ENCODE data around the gene PRR35.

Gene PRR35

DNA sequence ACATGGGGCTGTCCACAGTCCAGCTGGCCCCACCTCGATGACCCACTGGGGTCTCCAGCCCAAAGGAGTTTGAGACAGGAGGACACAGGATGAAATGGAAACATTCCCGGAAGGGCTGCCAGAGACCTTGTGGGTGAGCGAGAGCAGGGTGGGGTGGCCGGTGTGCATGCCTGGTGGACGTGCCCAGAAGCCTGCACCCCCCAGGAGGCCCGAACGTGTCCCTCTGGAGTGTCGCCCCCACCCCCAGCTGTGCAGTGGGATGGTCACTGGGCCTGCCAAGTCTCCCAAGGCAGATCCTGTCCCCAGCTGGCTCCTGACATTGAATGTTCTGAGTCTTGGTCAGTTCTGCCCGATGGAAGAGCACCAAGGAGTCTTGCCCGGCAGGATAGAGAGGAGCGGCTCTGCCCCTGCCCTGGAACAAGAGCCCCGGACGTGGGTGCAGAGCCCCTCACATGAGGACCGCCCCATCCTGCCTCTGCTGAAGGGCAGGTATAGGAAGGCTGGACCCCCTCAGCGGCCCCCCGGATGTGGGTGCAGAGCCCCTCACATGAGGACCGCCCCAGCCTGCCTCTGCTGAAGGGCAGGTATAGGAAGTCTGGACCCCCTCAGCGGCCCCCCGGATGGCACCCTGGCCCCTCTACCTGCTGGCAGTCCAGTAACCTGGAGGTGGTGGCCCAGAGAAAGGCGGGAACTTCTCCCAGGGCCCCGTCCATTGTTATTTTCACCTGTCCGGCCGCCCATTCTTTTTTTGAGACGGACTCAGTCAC, 35.7 kb upstream of the PRR35 start:
- no peaks in the 10 kb centered on the region for H3K9me3 ChIP-seq (ENCODE audit: control insufficient read depth, insufficient read depth, low read length)
- H3K9ac ChIP-seq (ENCODE audit: low read depth, low read length) = no peak overlapping the region
- peaks cover 17% of the 10 kb centered on the region; the same call in 1 of the 2 replicates for H3K4me1 ChIP-seq (ENCODE audit: insufficient read depth, low read length)
- no peaks in the 10 kb centered on the region for H3K36me3 ChIP-seq (ENCODE audit: insufficient read depth, low read length)

DNA sequence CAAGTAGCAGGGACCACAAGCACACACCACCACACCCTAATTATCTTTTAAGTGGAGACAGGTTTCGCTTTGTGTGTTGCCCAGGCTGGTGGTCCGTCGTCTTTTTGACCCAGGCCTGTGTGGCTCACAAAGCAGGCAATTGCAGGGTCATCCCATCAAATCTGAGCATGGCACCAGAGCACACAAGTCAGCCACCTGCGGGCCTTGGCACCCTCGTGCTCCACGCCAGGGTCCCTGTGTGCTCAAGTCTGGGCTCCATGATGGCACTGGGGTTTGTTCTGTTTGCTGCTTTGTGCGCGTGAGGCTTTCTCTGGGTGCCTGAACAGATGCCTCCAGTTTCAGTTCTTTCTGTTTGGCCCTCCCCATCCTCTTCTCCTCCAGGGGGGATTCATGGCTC, 35.1 kb upstream of the PRR35 start:
- no peaks in the 10 kb centered on the region for H3K36me3 ChIP-seq (ENCODE audit: insufficient read depth, low read length)
- H3K9ac ChIP-seq (ENCODE audit: low read depth, low read length) = no peak overlapping the region; the same call in 1 of the 2 replicates
- peaks cover 17% of the 10 kb centered on the region; the same call in 1 of the 2 replicates for H3K4me1 ChIP-seq (ENCODE audit: insufficient read depth, low read length)
- no peaks in the 10 kb centered on the region for H3K9me3 ChIP-seq (ENCODE audit: control insufficient read depth, insufficient read depth, low read length)

DNA sequence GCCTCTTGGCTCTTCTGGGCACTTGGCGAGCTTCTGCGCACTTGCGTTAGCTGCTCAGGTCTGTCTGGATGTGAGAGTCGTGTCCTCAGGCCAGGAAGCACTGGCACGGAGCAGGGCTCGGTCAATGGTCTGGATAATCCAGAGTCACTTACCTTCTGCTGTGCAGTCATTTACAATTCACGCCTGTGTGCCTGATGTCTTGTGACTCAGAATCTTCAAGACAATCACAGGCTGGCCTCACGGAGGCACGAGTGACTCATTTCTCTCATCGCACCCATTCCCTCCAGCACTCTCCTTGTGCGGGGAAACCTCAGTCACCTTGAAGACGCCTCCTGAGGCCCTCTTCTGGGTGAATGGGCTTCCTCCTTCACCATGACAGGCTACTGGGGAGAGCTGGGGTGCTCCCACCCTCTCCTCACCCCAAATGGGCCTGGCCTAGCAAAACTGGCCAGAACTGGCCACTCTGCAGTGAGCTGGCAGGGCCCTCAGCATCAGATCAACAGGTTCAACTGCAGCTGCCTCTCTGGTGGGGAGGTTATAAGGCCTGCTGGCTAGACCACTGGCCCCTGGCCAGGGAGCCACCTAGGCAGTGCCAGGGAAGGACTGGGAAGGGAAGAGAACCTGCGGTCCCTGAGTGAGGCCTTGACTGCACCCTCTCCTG, 34.5 kb upstream of the PRR35 start:
- no peaks in the 10 kb centered on the region for H3K36me3 ChIP-seq (ENCODE audit: insufficient read depth, low read length)
- H3K9ac ChIP-seq (ENCODE audit: low read depth, low read length) = peak overlapping the region; percentile 67; the same call in 1 of the 2 replicates
- H3K4me1 ChIP-seq (ENCODE audit: insufficient read depth, low read length) = peaks cover 17% of the 10 kb centered on the region; the same call in 1 of the 2 replicates
- no peaks in the 10 kb centered on the region for H3K9me3 ChIP-seq (ENCODE audit: control insufficient read depth, insufficient read depth, low read length)

DNA sequence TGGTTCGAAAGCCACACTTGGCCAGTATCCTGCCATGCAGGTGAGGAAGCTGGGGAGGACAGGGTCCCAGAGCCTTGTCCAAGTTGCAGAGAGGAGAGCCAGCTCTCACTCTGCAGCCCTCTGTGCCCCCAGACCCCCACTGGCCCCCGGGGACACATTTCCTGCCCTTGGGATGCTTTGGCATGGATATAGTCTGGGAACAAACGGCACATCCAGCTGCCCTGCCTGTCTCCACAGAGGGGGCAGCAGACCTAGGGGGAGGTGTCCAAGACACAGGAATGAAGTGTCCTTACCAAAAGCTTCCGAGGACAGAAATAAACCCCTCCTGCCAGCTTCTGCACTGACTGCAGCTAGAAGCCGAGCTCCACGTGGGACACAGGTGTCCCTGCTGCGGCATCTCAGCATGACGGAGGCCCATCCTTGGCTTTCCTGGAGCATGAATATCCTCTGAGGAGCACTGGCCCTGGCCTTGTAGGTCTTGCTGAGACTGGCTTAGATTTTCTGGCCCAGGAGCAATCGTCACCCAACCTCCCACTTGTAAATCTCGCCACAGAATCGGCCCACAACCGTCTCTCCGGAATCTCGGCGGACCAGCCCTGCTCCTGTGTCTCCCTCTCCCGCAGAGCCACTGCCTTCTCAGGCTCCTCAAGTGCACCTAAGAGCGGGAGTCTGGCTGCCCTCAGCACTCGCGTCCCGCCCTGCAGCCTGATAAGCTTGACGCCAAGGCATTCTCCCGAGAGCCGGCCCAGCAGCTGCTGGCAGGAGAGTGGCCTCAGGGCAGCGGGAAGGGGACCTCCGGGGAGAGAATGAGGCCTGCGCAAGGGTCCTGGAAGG, 33.8 kb upstream of the PRR35 start:
- peak overlapping the region; percentile 67 for H3K9ac ChIP-seq (ENCODE audit: low read depth, low read length)
- H3K9me3 ChIP-seq (ENCODE audit: control insufficient read depth, insufficient read depth, low read length) = no peaks in the 10 kb centered on the region
- H3K36me3 ChIP-seq (ENCODE audit: insufficient read depth, low read length) = no peaks in the 10 kb centered on the region
- H3K4me1 ChIP-seq (ENCODE audit: insufficient read depth, low read length) = peaks cover 17% of the 10 kb centered on the region; the same call in 1 of the 2 replicates

DNA sequence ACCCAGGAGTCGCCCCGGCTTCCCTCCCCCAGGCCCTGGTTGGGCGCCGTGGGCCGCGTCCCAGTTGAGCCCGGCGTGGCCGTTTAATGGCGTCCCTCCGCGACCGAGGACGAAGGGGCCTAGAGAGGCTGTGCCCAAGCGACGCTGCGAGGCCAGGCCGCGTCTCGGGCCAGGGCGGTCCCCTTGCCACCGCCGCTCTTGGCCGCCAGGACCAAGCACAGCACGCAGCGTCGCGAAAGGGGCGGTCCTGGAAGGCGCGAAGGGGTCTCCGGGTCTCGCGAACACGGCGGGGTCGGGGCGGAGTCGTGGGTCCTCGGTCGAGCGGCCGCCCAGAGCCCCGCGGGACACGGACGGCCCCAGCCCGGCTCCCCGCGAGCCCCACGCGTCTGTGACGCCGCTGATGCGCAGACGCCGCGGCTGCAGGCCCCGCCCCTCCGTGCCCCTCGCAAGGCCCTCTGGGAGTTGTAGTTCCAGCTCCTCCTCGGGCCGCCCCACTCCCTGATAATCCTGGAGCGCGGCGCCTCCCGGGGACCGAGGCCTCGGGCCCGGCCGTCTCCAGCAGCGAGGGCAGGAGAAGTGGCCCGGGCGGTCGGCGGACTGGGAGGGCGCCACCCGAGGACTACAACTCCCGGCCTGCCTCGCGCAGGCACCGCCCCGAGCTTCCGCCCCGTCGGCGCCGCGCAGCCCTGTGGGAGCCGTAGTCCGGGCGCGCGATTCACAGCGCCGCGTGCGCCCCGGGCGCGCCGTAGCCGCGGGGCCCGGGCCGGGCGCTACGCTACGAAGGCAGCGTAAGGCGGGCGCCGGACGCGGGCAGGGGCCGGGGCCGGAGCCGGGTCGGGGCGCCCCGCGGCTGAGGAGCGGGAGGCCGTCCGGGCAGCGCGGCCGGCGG, 32.9 kb upstream of the PRR35 start, which contains the start of gene CAPN15:
CAPN15 (plus strand) TSS at position 698 of the 889 bp plus-strand sequence. CDS start 19,127 bp downstream, outside the sequence.
- Histone ChIP-seq H3K9ac (ENCODE audit: low read depth, low read length) (peak within 1 kb of the TSS; percentile 67), H3K9me3 (ENCODE audit: control insufficient read depth, insufficient read depth, low read length) (no peaks in the 10 kb centered on the region), H3K4me1 (ENCODE audit: insufficient read depth, low read length) (peaks cover 17% of the 10 kb centered on the region; the same call in 1 of the 2 replicates), H3K36me3 (ENCODE audit: insufficient read depth, low read length) (no peaks in the 10 kb centered on the region)

DNA sequence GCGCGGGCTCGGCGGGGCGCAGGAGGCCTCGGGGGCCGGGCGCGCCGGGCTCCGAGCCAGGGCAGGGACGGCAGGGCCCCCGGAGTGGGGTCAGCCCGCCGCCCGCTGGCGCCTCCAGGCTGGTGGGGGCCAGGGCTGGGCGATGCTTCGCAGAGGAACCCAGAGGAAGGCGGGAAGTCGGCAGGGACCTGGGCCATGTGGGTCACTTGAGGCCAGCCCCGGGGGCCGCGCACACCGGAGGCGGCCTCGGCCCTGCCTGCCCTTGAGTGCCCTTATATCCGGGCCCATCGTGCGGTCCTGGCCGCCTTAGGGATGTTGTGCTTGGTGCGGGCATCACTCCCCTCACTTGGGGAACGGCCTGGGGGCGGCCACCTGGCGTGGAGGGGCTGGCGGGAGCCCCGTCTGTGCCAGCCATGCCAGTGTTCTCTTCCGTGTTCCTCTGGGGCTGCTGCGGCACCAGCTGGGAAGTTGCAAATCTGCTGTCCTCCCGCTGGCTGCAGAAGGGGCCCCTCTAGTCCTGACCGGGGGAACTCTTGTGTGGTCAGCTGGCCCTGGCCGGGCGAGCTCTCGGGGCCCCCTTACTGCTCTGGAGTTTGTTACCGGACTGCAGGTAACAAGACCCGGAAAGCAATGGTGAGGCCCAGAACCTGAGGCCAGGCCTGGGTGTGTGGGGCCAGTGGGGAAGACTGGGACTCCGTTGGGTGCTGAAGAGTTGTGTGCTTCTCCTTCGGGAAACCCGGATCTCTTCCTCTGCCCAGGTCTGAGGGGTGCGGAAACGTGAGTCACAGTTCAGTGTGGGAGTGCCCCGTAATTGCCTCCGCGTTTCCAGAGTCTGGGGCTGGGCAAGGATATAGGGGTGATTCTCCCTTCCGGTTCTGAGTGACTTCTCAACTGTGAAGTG, 31.8 kb upstream of the PRR35 start:
- peak overlapping the region; percentile 67 for H3K9ac ChIP-seq (ENCODE audit: low read depth, low read length)
- peaks cover 17% of the 10 kb centered on the region; the same call in 1 of the 2 replicates for H3K4me1 ChIP-seq (ENCODE audit: insufficient read depth, low read length)
- no peaks in the 10 kb centered on the region for H3K36me3 ChIP-seq (ENCODE audit: insufficient read depth, low read length)
- no peaks in the 10 kb centered on the region for H3K9me3 ChIP-seq (ENCODE audit: control insufficient read depth, insufficient read depth, low read length)

GRCh38 chr16:529012-529575, 31.1 kb upstream of the PRR35 start:
- Histone ChIP-seq H3K36me3 (ENCODE audit: insufficient read depth, low read length) (no peaks in the 10 kb centered on the region), H3K4me1 (ENCODE audit: insufficient read depth, low read length) (peaks cover 17% of the 10 kb centered on the region; the same call in 1 of the 2 replicates), H3K9me3 (ENCODE audit: control insufficient read depth, insufficient read depth, low read length) (no peaks in the 10 kb centered on the region), H3K9ac (ENCODE audit: low read depth, low read length) (peak overlapping the region; percentile 67)

GRCh38 chr16:530111-530817, 29.9 kb upstream of the PRR35 start:
- no peaks in the 10 kb centered on the region for H3K9me3 ChIP-seq (ENCODE audit: control insufficient read depth, insufficient read depth, low read length)
- H3K4me1 ChIP-seq (ENCODE audit: insufficient read depth, low read length) = peaks cover 13% of the 10 kb centered on the region; the same call in 1 of the 2 replicates
- H3K9ac ChIP-seq (ENCODE audit: low read depth, low read length) = no peak overlapping the region
- no peaks in the 10 kb centered on the region for H3K36me3 ChIP-seq (ENCODE audit: insufficient read depth, low read length)

DNA sequence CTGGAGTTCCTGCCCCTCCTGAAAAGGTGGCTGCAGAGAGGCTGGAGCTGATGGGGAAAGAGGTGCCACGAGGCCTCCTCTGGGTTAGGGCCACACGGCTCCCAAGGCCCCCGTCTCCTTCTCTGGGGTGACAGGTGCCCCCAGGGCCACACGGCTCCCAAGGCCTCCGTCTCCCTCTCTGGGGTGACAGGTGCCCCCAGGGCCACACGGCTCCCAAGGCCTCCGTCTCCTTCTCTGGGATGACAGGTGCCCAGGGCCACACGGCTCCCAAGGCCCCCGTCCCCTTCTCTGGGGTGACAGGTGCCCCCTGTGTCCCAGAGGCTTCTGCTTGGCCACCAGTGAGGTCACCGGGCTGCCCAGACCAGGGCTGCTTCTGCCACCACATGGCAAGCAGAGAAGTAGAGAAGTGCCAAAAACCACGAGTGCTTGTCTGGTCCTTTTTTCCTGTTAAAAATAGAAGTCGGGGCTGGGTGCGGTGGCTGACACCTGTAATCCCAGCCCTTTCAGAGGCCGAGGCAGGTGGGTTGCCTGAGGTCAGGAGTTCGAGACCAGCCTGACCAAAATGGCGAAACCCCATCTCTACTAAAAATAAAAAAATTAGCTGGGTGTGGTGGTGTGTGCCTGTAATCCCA, 28.6 kb upstream of the PRR35 start:
- H3K36me3 ChIP-seq (ENCODE audit: insufficient read depth, low read length) = no peaks in the 10 kb centered on the region
- peaks cover 4% of the 10 kb centered on the region; the same call in 1 of the 2 replicates for H3K4me1 ChIP-seq (ENCODE audit: insufficient read depth, low read length)
- no peak overlapping the region for H3K9ac ChIP-seq (ENCODE audit: low read depth, low read length)
- no peaks in the 10 kb centered on the region for H3K9me3 ChIP-seq (ENCODE audit: control insufficient read depth, insufficient read depth, low read length)

GRCh38 chr16:533391-534123, 26.6 kb upstream of the PRR35 start:
- H3K4me1 ChIP-seq (ENCODE audit: insufficient read depth, low read length) = peaks cover 4% of the 10 kb centered on the region; the same call in 1 of the 2 replicates
- H3K9ac ChIP-seq (ENCODE audit: low read depth, low read length) = no peak overlapping the region
- no peaks in the 10 kb centered on the region for H3K9me3 ChIP-seq (ENCODE audit: control insufficient read depth, insufficient read depth, low read length)
- H3K36me3 ChIP-seq (ENCODE audit: insufficient read depth, low read length) = no peaks in the 10 kb centered on the region

- no peak overlapping the region for H3K9ac ChIP-seq (ENCODE audit: low read depth, low read length)
- H3K36me3 ChIP-seq (ENCODE audit: insufficient read depth, low read length) = no peaks in the 10 kb centered on the region
- no peaks in the 10 kb centered on the region for H3K9me3 ChIP-seq (ENCODE audit: control insufficient read depth, insufficient read depth, low read length)
- no peaks in the 10 kb centered on the region; the same call in 1 of the 2 replicates for H3K4me1 ChIP-seq (ENCODE audit: insufficient read depth, low read length)
Measured at GRCh38 chr16:534135-534534, 26.1 kb upstream of the PRR35 start.
